HEK293 (cell line): ENCODE results near the gene MYL7.

Source experiments
- CTCF ChIA-PET: fragments of 350-600 bp; formaldehyde crosslinking; extraction: SDS; loops from one replicate; lab custom pipeline; 2021; ENCODE audit warnings: antibody characterized with exemption; lab: Yijun Ruan, JAX
- POLR2A ChIA-PET: fragments of 300-600 bp; formaldehyde crosslinking; extraction: SDS; loops from one replicate; lab custom pipeline; 2020; ENCODE audit warnings: antibody characterized with exemption, inconsistent platforms; lab: Yijun Ruan, JAX
- H3K27ac ChIP-seq: fragments of 200-500 bp; sonication (Bioruptor generic); 2 replicates; pipeline ENCODE4 v1.5.1; 2014; ENCODE audit warnings: low read depth, low read length, control low read depth, inconsistent platforms; ENCODE audit errors: extremely low read depth
- H3K36me3 ChIP-seq, 2 experiments: fragments of 200-500 bp in 1 of 2; sonication (Bioruptor generic) in 1 of 2; 1 replicate in 1 of 2; 2 replicates in 1 of 2; pipeline ENCODE4 v1.5.1; 2014 to 2017; ENCODE audit warnings: inconsistent platforms in 2 of 2, low read length in 2 of 2; ENCODE audit not compliant: control insufficient read depth in 2 of 2, insufficient read depth in 1 of 2
- H3K4me1 ChIP-seq: fragments of 200-500 bp; sonication (Bioruptor generic); 2 replicates; pipeline ENCODE4 v1.5.1; 2014; ENCODE audit warnings: mild to moderate bottlenecking, low read length, inconsistent platforms; ENCODE audit not compliant: control insufficient read depth, insufficient read depth
- H3K4me3 ChIP-seq: 2 replicates; pipeline ENCODE4 v1.5.1; 2011; ENCODE audit warnings: low read depth, mild to moderate bottlenecking, control low read depth, low read length, moderate library complexity
- H3K9me3 ChIP-seq: fragments of 200-500 bp; sonication (Bioruptor generic); 2 replicates; pipeline ENCODE4 v1.5.1; 2014; ENCODE audit warnings: low read depth, low read length, inconsistent platforms; ENCODE audit not compliant: control insufficient read depth, insufficient read depth
- CTCF ChIP-seq: fragments of 450-650 bp; formaldehyde crosslinking; IDR thresholded peaks from 2 replicates; pipeline ENCODE4 v1.5.1; 2016; ENCODE audit warnings: missing biosample characterization, missing genetic modification characterization
- HOXA7 ChIP-seq: sonication (generic); formaldehyde crosslinking; IDR thresholded peaks from 2 replicates; pipeline ENCODE4 v1.8.1; 2022; ENCODE audit warnings: missing genetic modification reagents, borderline replicate concordance
- MYNN ChIP-seq: fragments of 450-650 bp; formaldehyde crosslinking; IDR thresholded peaks from 2 replicates; pipeline ENCODE4 v1.5.1; 2016; ENCODE audit warnings: missing biosample characterization, missing genetic modification characterization, borderline replicate concordance
- ZBTB17 ChIP-seq: fragments of 450-650 bp; formaldehyde crosslinking; IDR thresholded peaks from 2 replicates; pipeline ENCODE4 v1.5.1; 2016; ENCODE audit warnings: missing biosample characterization, missing genetic modification characterization
- ZEB2 ChIP-seq: fragments of 450-650 bp; formaldehyde crosslinking; IDR thresholded peaks from 2 replicates; pipeline ENCODE4 v1.5.1; 2016; ENCODE audit warnings: missing biosample characterization, missing genetic modification characterization
- ZNF132 ChIP-seq: fragments of 450-650 bp; formaldehyde crosslinking; IDR thresholded peaks from 2 replicates; pipeline ENCODE4 v1.5.1; 2017; ENCODE audit warnings: missing biosample characterization, missing genetic modification characterization, borderline replicate concordance
- ZNF169 ChIP-seq: fragments of 450-650 bp; formaldehyde crosslinking; IDR thresholded peaks from 2 replicates; pipeline ENCODE4 v1.5.1; 2016; ENCODE audit warnings: missing biosample characterization, missing genetic modification characterization
- ZNF274 ChIP-seq, 2 experiments: fragments of 200-500 bp in 1 of 2; fragments of 450-650 bp in 1 of 2; sonication (Bioruptor generic) in 1 of 2; formaldehyde crosslinking in 1 of 2; IDR thresholded peaks; 2 replicates each; pipeline versions ENCODE4 v1.5.1 to v1.6.1; 2014 to 2016; ENCODE audit warnings: borderline replicate concordance in 1 of 2, inconsistent platforms in 1 of 2, low read length in 1 of 2, missing biosample characterization in 1 of 2, missing genetic modification characterization in 1 of 2
- ZNF292 ChIP-seq: fragments of 450-650 bp; formaldehyde crosslinking; IDR thresholded peaks from 2 replicates; pipeline ENCODE4 v1.5.1; 2016; ENCODE audit warnings: low read depth, missing biosample characterization, missing genetic modification characterization, borderline replicate concordance
- ZNF302 ChIP-seq: fragments of 450-650 bp; formaldehyde crosslinking; IDR thresholded peaks from 2 replicates; pipeline ENCODE4 v1.5.1; 2016; ENCODE audit warnings: missing biosample characterization, missing genetic modification characterization, low read depth
- ZNF398 ChIP-seq: fragments of 450-650 bp; formaldehyde crosslinking; IDR thresholded peaks from 2 replicates; pipeline ENCODE4 v1.5.1; 2017; ENCODE audit warnings: missing biosample characterization, missing genetic modification characterization
- ZNF501 ChIP-seq: fragments of 450-650 bp; formaldehyde crosslinking; IDR thresholded peaks from 2 replicates; pipeline ENCODE4 v1.5.1; 2016; ENCODE audit warnings: missing biosample characterization, missing genetic modification characterization
- ZNF530 ChIP-seq: fragments of 450-650 bp; formaldehyde crosslinking; IDR thresholded peaks from 2 replicates; pipeline ENCODE4 v1.5.1; 2016; ENCODE audit warnings: low read depth, missing biosample characterization, missing genetic modification characterization
- ZNF544 ChIP-seq: fragments of 450-650 bp; formaldehyde crosslinking; IDR thresholded peaks from 2 replicates; pipeline ENCODE4 v1.5.0; 2017; ENCODE audit warnings: missing biosample characterization, missing genetic modification characterization
- ZNF558 ChIP-seq: fragments of 450-650 bp; formaldehyde crosslinking; IDR thresholded peaks from 2 replicates; pipeline ENCODE4 v1.5.1; 2016; ENCODE audit warnings: missing biosample characterization, missing genetic modification characterization
- ZNF585B ChIP-seq: fragments of 450-650 bp; formaldehyde crosslinking; IDR thresholded peaks from 2 replicates; pipeline ENCODE4 v1.5.1; 2016; ENCODE audit warnings: missing biosample characterization, missing genetic modification characterization
- ZNF623 ChIP-seq: fragments of 450-650 bp; formaldehyde crosslinking; IDR thresholded peaks from 2 replicates; pipeline ENCODE4 v1.5.1; 2016; ENCODE audit warnings: missing biosample characterization, missing genetic modification characterization
- ZNF624 ChIP-seq: fragments of 450-650 bp; formaldehyde crosslinking; IDR thresholded peaks from 2 replicates; pipeline ENCODE4 v1.5.1; 2017; ENCODE audit warnings: missing biosample characterization, missing genetic modification characterization
- ZNF654 ChIP-seq: fragments of 450-650 bp; formaldehyde crosslinking; IDR thresholded peaks from 2 replicates; pipeline ENCODE4 v1.5.1; 2016; ENCODE audit warnings: low read depth, missing biosample characterization, missing genetic modification characterization
- ZNF701 ChIP-seq: fragments of 450-650 bp; formaldehyde crosslinking; IDR thresholded peaks from 2 replicates; pipeline ENCODE4 v1.5.1; 2016; ENCODE audit warnings: missing biosample characterization, missing genetic modification characterization
- ZNF747 ChIP-seq: fragments of 450-650 bp; formaldehyde crosslinking; IDR thresholded peaks from 2 replicates; pipeline ENCODE4 v1.5.1; 2016; ENCODE audit warnings: missing biosample characterization, missing genetic modification characterization
- ZXDB ChIP-seq: fragments of 450-650 bp; formaldehyde crosslinking; IDR thresholded peaks from 2 replicates; pipeline ENCODE4 v1.5.1; 2016; ENCODE audit warnings: missing biosample characterization, missing genetic modification characterization
- TF ChIP-seq, protein P1 (sequence below): fragments of 450-650 bp; formaldehyde crosslinking; IDR thresholded peaks from 2 replicates; pipeline ENCODE4 v1.5.1; 2017; ENCODE audit warnings: missing biosample characterization, missing genetic modification characterization
- TF ChIP-seq, protein P2 (sequence below): fragments of 450-650 bp; formaldehyde crosslinking; IDR thresholded peaks from 2 replicates; pipeline ENCODE4 v1.5.1; 2016; ENCODE audit warnings: missing biosample characterization, missing genetic modification characterization

MYL7 gene

GRCh38 chr7:44096326-44096881 is 44.7 kb downstream of the MYL7 start (continued):
- TF ChIP-seq ZNF747 (tag by site-specific recombination) (no peak), ZNF274 (IDR thresholded peaks at IDR 0.05; ENCODE audit: low read length) (no peak), ZNF274 (tag by site-specific recombination; IDR thresholded peaks at IDR 0.05; ENCODE audit: borderline replicate concordance) (no peak), ZNF558 (tag by site-specific recombination) (no peak), ZEB2 (no peak), ZNF292 (tag by site-specific recombination) (no peak)

GRCh38 chr7:44095781-44096180 is 45.4 kb downstream of the MYL7 start:
- no peaks in the 10 kb centered on the region for H3K36me3 ChIP-seq
- ChIA-PET CTCF (no interaction called here), POLR2A (no interaction called here)
- no peak overlapping the region for H3K27ac ChIP-seq
- H3K9me3 ChIP-seq = no peaks in the 10 kb centered on the region
- TF ChIP-seq ZNF169 (tag by site-specific recombination) (no peak), HOXA7 (no peak), CTCF (no peak), ZBTB17 (tag by site-specific recombination) (no peak), ZNF501 (tag by site-specific recombination) (no peak), ZNF398 (no peak), MYNN (tag by site-specific recombination) (no peak), ZNF530 (no peak), ZXDB (tag by site-specific recombination) (no peak), ZNF654 (tag by site-specific recombination) (no peak), ZNF623 (tag by site-specific recombination) (no peak), ZNF701 (tag by site-specific recombination) (no peak), ZNF132 (tag by site-specific recombination) (no peak), ZNF302 (tag by site-specific recombination) (no peak), ZEB2 (no peak), ZNF544 (tag by site-specific recombination) (no peak), ZNF585B (tag by site-specific recombination) (no peak), ZNF624 (tag by site-specific recombination) (no peak)
- TF ChIP-seq, protein P1, sequence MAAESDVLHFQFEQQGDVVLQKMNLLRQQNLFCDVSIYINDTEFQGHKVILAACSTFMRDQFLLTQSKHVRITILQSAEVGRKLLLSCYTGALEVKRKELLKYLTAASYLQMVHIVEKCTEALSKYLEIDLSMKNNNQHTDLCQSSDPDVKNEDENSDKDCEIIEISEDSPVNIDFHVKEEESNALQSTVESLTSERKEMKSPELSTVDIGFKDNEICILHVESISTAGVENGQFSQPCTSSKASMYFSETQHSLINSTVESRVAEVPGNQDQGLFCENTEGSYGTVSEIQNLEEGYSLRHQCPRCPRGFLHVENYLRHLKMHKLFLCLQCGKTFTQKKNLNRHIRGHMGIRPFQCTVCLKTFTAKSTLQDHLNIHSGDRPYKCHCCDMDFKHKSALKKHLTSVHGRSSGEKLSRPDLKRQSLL (tag by site-specific recombination) = no peak
- TF ChIP-seq, protein P2, sequence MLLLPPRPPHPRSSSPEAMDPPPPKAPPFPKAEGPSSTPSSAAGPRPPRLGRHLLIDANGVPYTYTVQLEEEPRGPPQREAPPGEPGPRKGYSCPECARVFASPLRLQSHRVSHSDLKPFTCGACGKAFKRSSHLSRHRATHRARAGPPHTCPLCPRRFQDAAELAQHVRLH (tag by site-specific recombination) = no peak
- no peak overlapping the region for H3K4me3 ChIP-seq
- no peaks in the 10 kb centered on the region; the same call in 1 of the 2 replicates for H3K4me1 ChIP-seq
